Heart right ventricle (tissue), 16 donors: ENCODE measurements around the gene CHD9. TPM values are rescaled to one million over a fixed set of nuclear protein-coding genes. Genes with fewer than 3 reads are reported as not detected.
A peak's percentile ranks its signal among the peaks of the same experiment; 100 is the strongest.

ENCODE experiments used
- ATAC-seq, 8 donors: fragments of 200-7000 bp; cut with Tn5 transposase; one replicate each; pipeline ENCODE4 v1.9.1; 2020; ENCODE audit warnings: mild to moderate bottlenecking in 8 of 8, moderate library complexity in 8 of 8, moderate number of reproducible peaks in 1 of 8
- DNase-seq, 2 donors: peaks; one replicate each; pipeline ENCODE4 v3.0.0-alpha.2; 2020
- H3K27ac ChIP-seq, 10 donors: fragments of 200-600 bp; sonication (generic) in 2 of 10; one replicate each; pipeline versions ENCODE4 v1.5.0 to v1.8.0; 2020 to 2022; ENCODE audit warnings: mild to moderate bottlenecking in 3 of 10
- H3K27me3 ChIP-seq, 7 donors: fragments of 200-600 bp; one replicate each; pipeline ENCODE4 v1.8.0; 2021 to 2022; ENCODE audit warnings: mild to moderate bottlenecking in 2 of 7
- H3K36me3 ChIP-seq, 9 donors: fragments of 200-600 bp; sonication (generic) in 1 of 9; one replicate each; pipeline versions ENCODE4 v1.5.0 to v1.8.0; 2020 to 2022; ENCODE audit warnings: mild to moderate bottlenecking in 2 of 9
- H3K4me1 ChIP-seq, 9 donors: fragments of 200-600 bp; sonication (generic) in 1 of 9; one replicate each; pipeline versions ENCODE4 v1.5.0 to v1.8.0; 2020 to 2022; ENCODE audit warnings: mild to moderate bottlenecking in 4 of 9
- H3K4me3 ChIP-seq, 10 donors: fragments of 200-600 bp; sonication (generic) in 2 of 10; one replicate each; pipeline versions ENCODE4 v1.5.0 to v1.8.0; 2020 to 2022; ENCODE audit warnings: mild to moderate bottlenecking in 7 of 10, moderate library complexity in 2 of 10
- H3K9me3 ChIP-seq, 11 donors: fragments of 200-600 bp in 10 of 11; sonication (generic) in 2 of 11; one replicate each; pipeline versions ENCODE4 v1.5.0 to v1.8.0; 2013 to 2022; ENCODE audit warnings: mild to moderate bottlenecking in 2 of 11, control low read depth in 1 of 11, moderate library complexity in 1 of 11
- CTCF ChIP-seq, 9 donors: fragments of 200-600 bp; sonication (generic) in 2 of 9; IDR thresholded peaks; one replicate each; pipeline versions ENCODE4 v1.5.0 to v1.8.0; 2021 to 2022; ENCODE audit warnings: antibody characterized with exemption in 9 of 9, mild to moderate bottlenecking in 5 of 9, moderate library complexity in 1 of 9
- WGBS, 2 donors: extraction: QIAGEN DNeasy Blood & Tissue Kit; methylation state at CpG; one replicate each; pipeline ENCODE4 v1.1.7; 2013; ENCODE audit warnings: inconsistent platforms in 1 of 2; 5-methylcytosine and 5-hydroxymethylcytosine counted together
- intact Hi-C, 10 donors: fragments of 100-400 bp; cut with DNase I; formaldehyde crosslinking; loops; one replicate each; pipeline versions ENCODE4 v1.11.1 to v1.14.2; 2022
- polyA plus RNA-seq, 2 donors: library from polyadenylated mRNA; stranded (reverse); fragments of 200-250 nt; gene quantifications; one replicate each; pipeline ENCODE4 v1.2.3, GENCODE V29; 2013
- total RNA-seq, 10 donors: library from RNA; stranded (reverse); fragmentation: NEBNext Ultra II Directional in 3 of 10; extraction: Animal tissue kit (Norgen Biotek cat#: 25700) in 3 of 10; gene quantifications; one replicate each; pipeline versions ENCODE4 v1.2.1 to v1.2.4, GENCODE V29; 2021 to 2023
- donor health status: Arrhythmogenic right ventricular cardiomyopathy.
- donor health status: ischemic (EF 13 %, LVEDD 7.1; RV severe dilation, severe dysfunction).
- donor health status: healthy with polysubstance abuse.
- donor health status: DM: no; HTN: yes; CAD: no.
- donor health status: DM: no; HTN: no; CAD: no.
- donor health status: ischemic (EF 25% LVEDD 6.9; RV normal size, moderate dysfunction).
- donor health status: ischemic (EF 25% LVEDD 5.7; RV mildly dilated, moderate dysfunction).
- donor health status: healthy.
- donor health status: DM: yes; HTN: yes; CAD: no.
- donor health status: Ischemic cardiomyopathy.
- donor health status: ischemic (EF 35%, LVEDD 5.7; RV mildly dilated, moderate dysfunction).
- donor health status: nonischemic (EF 11% LVEDD 7.7; RV severe dilation, severe dysfunction).
- donor health status: DM: yes; HTN: yes; CAD: no.
- donor health status: PGD.
- donor health status: ischemic (EF 29% LVEDD 5.4; RV normal size, mild dysfunction).
- donor health status: nonischemic (EF 23%, LVEDD 6.1; RV moderate dilation, normal function).

Gene CHD9
- total and polyA plus RNA-seq, 12 donors = 7.0 to 58.4 (median 44.6) TPM

GRCh38 chr16:53209877-53210276, 155.1 kb downstream of the CHD9 start:
- no peak for TF ChIP-seq CTCF (IDR thresholded peaks at IDR 0.05)
- Histone ChIP-seq H3K9me3 (no peaks in the 10 kb centered on the region), H3K4me1 (peaks cover 0 to 78% (median 71%) of the 10 kb centered on the region in 9 donors), H3K4me3 (peak overlapping the region; percentile 11 to 64 (median 53)), H3K36me3 (no peaks in the 10 kb centered on the region), H3K27me3 (no peaks in the 10 kb centered on the region), H3K27ac (peak overlapping the region in 9 of 10 donors; percentile 25 to 94 (median 87))
- DNase-seq = no peak
- 5 to 9% methylated on average over 2 of the region's 2 CpGs for WGBS, 2 donors
- intact Hi-C loops = loop anchor here (2.0 to 10.0 kb wide), 9 partner anchors 43 to 158 kb away; partner anchors contain the start of genes CHD9 (in 4 of the 10) and CHD9NB (in 3 of the 10)
- ATAC-seq = no peak

- H3K4me1 ChIP-seq = peaks cover 0 to 91% (median 85%) of the 10 kb centered on the region in 9 donors
- H3K4me3 ChIP-seq = peak overlapping the region in 7 of 10 donors; percentile 41 to 64 (median 59)
- H3K9me3 ChIP-seq = no peaks in the 10 kb centered on the region
- no peak for TF ChIP-seq CTCF (IDR thresholded peaks at IDR 0.05)
- H3K27ac ChIP-seq = peak overlapping the region in 5 of 10 donors; percentile 72 to 94 (median 92)
- intact Hi-C loops = loop anchor here in 1 of 10 donors (10.0 kb wide), 1 partner anchor 76 kb away; no protein-coding TSS in a partner anchor
- H3K27me3 ChIP-seq = no peaks in the 10 kb centered on the region
- 74 to 80% methylated on average over 3 of the region's 3 CpGs for WGBS, 2 donors
- H3K36me3 ChIP-seq = no peaks in the 10 kb centered on the region
- ATAC-seq (no peak), DNase-seq (no peak)
These were observed 156.5 kb downstream of the CHD9 start for GRCh38 chr16:53211253-53211652.

DNA sequence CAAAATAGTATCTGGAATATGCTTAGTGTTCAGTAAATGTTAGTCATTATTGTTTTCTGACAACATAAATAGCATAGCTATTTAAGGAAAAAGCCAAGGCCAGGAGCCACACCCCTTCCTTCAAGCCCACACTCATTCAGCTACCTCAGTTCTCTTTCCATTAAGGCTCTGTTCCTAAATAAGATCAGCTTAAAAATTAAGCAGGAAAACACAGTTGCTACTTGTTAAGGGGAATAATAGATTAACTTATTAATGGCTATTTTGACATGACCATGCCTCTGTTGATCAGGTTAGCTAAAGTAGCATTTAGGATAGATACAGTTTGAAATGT, 158.1 kb downstream of the CHD9 start:
- Histone ChIP-seq H3K4me3 (peak overlapping the region in 6 of 10 donors; percentile 1 to 64 (median 11)), H3K27me3 (no peaks in the 10 kb centered on the region), H3K4me1 (peaks cover 0 to 95% (median 88%) of the 10 kb centered on the region in 9 donors), H3K36me3 (peaks cover 0 to 5% (median 0%) of the 10 kb centered on the region in 9 donors), H3K9me3 (no peaks in the 10 kb centered on the region), H3K27ac (peak overlapping the region in 7 of 10 donors; percentile 8 to 94 (median 35))
- TF ChIP-seq CTCF (IDR thresholded peaks at IDR 0.05) = no peak
- intact Hi-C loops = loop anchor here in 2 of 10 donors (2.0 to 10.0 kb wide), 2 partner anchors 78 to 156 kb away; no protein-coding TSS in a partner anchor
- ATAC-seq (peak in 3 of 8 donors; percentile 33 to 43 (median 35)), DNase-seq (no peak)

- DNase-seq (no peak), ATAC-seq (no peak)
- H3K27me3 ChIP-seq = no peaks in the 10 kb centered on the region
- intact Hi-C loops = loop anchor here in 2 of 10 donors (2.0 to 10.0 kb wide), 2 partner anchors 79 to 157 kb away; no protein-coding TSS in a partner anchor
- peaks cover 0 to 94% (median 90%) of the 10 kb centered on the region in 9 donors for H3K4me1 ChIP-seq
- H3K27ac ChIP-seq = peak overlapping the region in 6 of 10 donors; percentile 16 to 94 (median 36)
- TF ChIP-seq CTCF (IDR thresholded peaks at IDR 0.05) = no peak
- peak overlapping the region in 1 of 10 donors; percentile 1 for H3K4me3 ChIP-seq
- 44 to 45% methylated on average over 2 of the region's 2 CpGs for WGBS, 2 donors
- H3K36me3 ChIP-seq = peaks cover 0 to 5% (median 0%) of the 10 kb centered on the region in 9 donors
- H3K9me3 ChIP-seq = no peaks in the 10 kb centered on the region
These were observed 158.8 kb downstream of the CHD9 start for GRCh38 chr16:53213542-53213941.
